Activated gamma-delta T cell treated with anti-CD3 and anti-CD28 coated beads, Interleukin-2, amount 50 U/mL, for 16 hours (primary cell): ENCODE results near the gene DROSHA.
"Not testable (repeated sequence)": the region's sequence is repeated elsewhere in the genome, so short reads cannot be mapped to it uniquely, and the experiment has no call there.

ENCODE experiments used
- DNase-seq: peaks from one replicate; pipeline ENCODE4 v3.0.0-alpha.2; 2020; ENCODE audit warnings: low read depth

DROSHA gene

DNA sequence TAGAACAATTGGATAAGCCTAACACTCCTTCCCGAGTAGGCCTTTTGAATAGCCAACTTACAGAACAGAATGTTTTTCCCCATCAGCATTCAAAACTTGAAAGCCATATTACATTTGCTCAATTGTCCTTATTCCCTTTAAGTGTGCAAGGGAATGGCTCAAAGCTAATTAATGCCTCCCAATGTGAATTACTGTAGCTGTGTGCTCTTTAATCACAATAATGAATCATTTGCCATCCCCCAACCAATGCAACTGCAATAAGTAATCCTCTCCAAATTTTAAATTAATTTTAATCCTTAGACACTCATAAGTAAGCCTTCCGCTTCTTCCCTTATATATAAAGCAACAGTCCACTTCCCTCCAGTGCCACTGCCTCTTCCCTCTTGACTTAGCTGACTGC, 115.9 kb downstream of the DROSHA start:
- no peak for DNase-seq

DNA sequence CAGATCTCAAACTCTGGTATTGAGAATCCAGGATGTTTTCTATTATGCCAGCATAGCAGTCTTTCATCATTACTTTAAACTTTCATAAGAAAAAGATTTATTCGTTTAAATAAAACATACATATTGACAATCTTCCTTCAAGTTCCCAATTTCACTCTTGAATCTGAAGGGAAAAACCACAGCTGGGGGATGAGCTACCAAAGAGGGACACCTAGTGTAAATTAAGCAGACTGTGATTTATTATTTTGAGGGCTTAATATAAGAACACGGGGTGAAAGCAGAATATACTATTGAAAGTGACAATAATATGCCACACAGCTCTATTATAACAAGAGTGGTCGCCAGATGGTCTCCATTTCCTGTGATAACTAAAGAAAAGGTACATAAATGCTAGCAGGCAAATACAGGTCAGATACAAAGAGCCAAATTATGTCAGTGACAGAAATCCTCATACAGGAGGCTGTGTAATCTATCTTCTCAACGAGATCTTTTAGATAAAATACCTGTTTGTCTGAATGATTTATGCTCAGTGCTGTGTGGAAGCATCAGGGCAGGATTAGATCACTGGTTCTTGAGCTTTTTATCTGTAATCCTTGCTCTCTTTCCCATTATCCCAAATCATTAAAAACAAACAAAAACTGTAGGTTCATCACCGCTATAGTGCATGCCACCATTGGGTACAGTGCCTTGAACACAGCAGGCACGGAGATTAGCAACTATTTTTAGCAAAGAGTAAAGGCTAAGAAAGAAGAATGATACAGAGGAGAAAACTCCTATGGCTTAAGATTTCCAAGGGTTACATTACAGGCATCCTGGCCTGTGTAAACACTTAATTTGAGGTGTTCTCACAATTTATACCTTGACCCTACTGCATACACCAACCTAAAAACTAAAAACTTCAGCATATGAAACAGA, 116.6 kb downstream of the DROSHA start:
- no peak for DNase-seq

DNA sequence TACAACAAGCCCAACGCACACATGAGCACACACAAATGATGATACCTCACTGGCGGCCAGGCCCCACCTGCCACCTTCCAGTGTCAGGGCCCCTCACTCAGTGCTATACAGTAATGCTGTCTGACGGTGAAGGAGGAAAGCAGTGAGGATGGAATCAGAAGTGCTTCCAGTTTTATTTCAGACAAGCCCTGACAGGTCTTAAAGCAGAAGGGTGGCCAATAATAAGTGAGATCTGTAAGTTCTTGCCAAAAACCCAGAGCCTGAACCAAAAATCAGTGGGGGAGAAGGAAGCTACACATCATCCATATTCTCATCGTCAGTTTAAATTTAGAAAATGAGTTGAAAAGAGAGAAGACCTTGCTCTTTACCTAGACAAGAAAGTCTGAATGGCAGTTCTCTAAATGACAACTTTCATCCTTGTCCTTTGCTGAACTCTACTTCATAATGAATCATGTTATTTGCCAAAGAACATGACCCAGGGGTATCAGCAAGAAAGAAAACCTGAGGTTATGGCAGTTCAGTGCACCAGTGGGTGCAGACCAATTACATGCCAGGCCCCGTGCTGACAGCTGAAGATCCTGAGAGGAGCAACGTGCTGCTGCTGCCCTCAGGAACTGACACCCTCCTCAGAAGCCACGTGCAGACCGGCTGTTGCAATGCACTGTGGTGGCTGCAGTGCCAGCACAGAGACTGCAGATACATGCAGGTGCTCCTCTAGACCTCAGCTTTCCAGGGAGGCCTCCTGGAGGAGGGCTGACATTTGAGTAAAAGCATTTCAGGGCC, 118.7 kb downstream of the DROSHA start:
- DNase-seq = no peak

DNA sequence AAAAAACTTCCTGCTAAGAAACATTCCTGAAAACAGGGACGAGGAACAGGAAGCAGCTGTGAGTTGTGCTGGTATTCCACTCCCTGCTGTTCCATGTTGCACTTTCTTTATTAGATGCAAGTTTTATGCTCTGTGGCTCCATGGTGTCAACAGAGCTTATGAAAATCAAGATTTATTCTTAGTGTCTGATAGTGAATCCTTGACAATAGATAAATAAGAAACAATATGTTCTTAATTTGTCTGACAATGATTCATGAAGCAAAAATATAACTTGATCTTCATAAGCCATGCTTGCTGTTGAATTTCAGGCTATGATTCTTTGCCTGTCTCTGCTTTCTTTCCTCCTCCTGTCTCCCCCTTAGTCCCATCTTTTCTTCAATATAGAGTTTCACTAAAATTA, 119.6 kb downstream of the DROSHA start:
- DNase-seq = no peak

DNA sequence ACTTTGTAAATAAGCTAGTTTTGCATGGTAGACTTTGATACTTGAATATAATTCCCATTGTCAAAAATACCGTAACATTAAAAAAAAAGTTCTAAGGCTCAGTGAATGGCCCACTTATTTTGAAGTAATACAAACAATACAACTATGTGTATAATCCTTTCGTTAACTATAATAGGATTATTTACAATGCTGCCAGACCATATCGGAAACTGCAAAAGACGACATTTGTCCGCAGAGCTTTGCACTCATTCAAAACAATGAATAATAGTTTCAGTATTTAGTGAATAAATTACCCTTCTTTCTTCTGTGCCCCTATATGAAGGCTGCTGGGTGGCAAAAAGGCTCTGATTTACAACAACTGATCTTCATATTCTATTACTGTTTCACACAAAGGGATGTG, 121.8 kb downstream of the DROSHA start:
- DNase-seq = no peak

DNA sequence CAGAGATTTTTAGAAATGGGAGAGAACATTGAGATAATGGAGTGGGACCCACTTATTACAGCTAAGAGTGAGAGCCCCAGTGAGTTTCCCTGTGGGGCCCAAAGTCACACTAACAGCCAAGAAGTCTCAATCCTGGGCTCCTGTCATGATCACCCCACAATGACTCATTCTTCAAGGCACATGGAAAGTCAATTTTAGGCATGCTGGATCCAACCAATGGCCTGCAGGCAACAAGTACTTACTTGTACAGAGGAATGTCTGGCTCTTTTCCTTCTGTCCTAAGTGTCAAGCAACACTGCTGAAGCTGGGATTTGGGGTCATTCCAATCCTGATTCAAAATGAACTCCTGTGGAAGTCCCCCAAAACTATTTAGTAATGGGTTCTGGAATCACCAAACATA, 123.1 kb downstream of the DROSHA start:
- no peak for DNase-seq

DNA sequence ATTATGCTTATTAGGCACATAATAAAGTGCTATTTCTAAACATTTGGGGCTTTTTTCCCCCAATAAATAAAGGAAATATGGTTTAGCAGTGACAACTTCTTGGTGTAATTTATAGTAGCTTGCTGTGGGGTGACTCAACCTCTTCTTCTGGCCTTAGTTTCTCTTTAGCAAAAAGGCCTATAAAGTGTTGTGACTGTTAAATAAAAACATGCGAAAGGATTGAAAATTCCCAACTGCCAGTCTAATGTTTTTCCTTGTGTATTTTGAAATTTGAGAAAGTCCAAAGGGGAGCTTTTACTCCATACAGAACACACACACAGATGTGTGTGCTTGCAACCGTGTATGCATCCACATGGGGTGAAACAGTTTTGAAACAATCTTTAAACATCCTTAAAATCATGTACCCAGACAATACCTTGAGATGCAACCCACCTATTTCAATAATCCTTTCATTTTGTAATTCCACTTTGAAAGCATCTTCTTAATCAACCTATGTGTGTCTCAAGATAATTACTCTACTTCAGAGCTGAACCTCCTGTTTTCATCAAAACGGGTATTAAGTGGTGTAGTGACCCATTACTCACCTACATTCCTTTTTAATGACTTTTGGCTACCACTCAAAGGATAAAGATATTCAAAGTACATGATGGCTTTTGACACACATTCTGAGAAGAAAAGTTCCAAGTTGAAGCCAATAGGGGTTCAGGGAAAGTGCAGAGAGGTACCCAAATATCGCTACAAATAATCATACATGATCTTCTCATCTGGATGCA, 123.8 kb downstream of the DROSHA start:
- DNase-seq = no peak

DNA sequence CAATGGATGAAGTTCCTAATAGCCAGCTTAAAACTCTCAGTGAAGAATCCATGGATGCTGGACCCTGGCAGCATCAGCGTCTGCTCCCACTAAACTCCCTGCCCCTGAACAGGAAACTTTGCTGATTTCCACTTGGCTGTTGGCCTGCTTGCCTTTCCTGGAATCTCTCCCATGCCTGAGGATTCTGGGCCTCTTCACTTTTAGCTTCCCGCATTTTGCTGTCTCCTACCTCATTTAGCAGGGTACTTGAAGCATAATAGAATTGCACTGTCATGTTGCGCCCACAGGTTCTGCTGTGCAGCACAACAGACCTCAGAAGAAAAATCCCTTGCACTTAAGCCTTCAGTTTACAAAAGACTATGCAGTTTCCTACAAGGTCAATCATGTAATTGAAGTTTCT, 127.6 kb downstream of the DROSHA start:
- DNase-seq = no peak

DNA sequence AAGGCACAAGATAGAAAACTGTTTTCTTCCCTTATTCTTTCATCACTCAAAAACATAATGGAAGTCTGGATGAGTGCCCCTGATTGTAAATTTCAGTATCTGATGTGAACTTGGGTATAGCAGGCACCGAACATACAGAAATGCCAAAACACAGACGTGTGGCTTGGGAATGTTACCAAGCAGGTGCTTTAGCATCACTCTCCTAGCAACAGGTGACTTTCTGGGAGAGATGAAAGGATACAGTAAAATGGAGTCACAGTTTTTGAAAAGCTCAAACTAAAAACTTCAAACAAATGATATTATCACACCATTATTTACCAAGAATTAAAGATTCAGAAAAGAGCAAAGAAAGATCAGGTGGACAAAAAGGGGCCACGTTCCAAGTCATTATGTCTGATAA, 130.2 kb downstream of the DROSHA start:
- no peak for DNase-seq

DNA sequence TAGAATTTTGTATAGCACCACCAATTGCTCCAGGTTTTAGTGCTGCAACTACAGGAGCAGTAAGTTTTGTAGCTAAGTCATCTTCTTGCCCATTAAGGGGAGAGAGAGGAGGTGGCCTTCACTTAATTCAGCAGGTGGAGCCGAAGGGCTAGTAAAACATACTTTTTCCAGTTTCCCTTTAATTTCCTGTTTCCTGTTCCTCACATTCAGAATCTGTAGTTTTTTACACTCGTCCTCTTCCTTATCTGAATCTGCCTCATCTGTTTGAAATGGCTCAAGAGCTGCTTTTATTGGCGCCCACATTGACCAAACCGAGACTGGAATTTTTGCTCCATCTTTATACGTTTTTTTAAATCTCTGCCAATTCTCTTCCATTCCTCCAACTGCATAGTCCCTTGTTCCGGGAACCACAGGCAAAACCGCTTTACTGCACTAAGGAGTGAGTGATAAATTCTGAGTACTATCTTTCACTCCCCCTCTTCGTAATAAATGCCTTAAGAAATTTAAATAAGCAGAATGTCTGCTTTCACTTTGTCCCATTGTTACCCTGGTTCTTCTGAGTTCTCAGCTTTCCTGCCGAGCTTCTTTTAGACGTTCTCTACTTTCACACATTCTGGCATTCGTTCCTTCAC, 133.9 kb downstream of the DROSHA start:
- DNase-seq = no peak

DNA sequence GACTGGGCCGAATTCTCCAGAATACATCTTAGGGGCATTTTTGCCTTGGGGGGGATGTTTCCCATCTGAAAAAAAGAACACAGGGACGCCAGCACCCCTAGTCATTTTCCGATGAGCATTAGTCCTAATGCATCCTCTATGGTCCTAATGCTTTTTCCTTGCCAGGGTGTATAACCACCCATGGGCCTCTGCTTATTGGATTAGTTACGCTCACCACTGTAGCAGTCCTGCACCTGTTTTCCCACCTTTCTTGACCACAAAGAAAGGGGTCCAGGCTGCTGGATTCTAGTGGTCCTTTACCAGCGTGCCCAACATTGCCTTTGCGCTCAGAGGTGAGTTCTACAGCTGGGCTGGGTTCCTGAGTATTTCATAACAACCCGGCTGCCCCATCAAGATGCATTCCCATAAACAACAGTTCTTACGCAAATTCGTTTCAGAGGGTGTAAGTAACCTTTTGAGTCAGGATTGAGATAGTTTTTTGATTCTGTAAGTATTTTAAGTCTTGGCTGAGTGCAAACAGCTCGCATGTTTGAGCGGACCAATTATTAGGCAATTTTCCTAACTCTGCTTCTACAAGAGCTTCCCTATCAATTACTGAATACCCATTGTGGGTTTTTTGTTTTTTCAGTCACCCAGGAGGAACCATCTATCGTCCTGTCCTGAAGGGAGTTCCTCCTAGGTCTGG, 135.1 kb downstream of the DROSHA start:
- DNase-seq = no peak

DNA sequence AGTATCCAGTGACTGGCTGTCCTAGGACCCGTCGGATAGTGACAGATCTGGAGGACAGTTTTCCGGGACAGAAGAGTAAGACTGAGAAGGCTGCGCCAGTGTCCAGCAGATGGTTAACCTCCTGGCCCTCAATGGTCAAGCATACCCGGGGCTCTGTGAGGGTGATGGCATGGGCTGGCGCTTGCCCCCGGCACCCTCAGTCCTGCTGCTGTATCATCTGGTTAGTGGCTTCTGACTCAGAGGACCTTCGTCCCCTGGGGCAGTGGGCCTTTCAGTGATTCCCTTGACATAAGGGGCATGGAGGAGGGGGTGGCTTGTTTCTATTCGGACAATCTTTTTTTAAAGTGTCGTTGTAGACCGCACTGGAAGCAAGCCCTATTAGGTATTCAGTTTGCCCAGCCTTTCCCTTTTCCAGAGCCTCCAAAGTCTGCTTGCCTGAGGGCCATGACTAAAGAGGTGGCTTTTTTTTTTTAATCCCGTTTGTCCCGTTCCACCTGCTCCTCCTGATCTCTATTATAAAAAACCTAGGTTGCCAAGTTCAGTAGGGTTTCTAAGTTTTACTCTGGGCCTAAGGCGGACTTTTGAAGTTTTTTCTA, 136.3 kb downstream of the DROSHA start:
- not testable (repeated sequence) for DNase-seq

DNA sequence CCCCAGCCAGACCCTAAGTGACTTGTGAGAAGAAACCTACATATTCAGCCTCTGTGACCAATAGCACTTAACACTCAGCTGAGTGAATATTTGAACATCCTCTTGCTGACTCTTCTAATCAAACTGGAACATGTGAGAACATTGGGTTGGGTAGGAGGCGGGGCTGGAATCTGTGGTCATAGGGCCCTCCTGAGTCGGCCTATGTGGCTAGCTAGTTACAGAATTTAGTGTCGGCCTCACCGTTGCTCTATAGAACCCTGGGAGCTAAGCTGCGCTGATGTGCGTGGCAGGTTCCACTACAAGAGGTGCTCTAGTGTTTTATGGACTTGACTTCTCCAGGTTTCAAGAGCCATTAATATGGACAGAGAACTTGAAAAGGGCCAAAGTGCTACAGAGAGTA, 138.8 kb downstream of the DROSHA start:
- no peak for DNase-seq

DNA sequence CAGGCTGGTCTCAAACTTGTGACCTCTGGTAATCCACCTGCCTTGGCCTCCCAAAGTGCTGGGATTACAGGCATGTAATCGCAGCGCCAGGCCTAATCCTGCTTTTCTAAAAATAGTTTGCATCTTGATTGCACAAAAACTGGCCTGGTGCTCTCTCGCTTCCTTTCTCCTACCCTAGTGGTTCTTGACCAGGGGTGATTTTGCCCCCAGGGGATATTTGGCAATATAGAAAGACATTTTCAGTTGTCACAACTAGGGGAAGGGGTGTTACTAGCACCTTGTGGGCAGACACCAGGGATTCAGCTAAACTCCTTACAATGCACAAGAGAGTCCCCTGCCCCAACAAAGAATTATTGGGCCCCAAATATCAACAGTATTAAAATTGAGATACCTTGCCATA, 139.8 kb downstream of the DROSHA start:
- no peak for DNase-seq

DNA sequence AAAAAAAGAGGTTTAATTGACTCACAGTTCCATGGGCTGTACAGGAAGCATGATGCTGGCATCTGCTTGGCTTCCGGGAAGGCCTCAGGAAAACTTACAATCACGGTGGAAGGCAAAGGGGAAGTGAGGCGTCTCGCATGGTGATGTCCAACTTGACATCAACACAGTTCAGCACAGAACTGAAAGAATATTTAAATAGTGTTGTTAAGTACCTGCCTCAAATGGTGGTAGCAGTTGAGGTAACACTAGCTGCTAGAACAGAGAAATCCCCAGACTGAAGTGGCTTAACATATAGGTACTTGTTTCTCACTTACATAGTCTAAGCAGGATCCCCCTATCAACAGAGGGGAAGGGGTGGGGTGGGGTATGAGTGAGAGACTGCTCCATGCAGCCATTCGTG, 141.6 kb downstream of the DROSHA start:
- no peak for DNase-seq

DNA sequence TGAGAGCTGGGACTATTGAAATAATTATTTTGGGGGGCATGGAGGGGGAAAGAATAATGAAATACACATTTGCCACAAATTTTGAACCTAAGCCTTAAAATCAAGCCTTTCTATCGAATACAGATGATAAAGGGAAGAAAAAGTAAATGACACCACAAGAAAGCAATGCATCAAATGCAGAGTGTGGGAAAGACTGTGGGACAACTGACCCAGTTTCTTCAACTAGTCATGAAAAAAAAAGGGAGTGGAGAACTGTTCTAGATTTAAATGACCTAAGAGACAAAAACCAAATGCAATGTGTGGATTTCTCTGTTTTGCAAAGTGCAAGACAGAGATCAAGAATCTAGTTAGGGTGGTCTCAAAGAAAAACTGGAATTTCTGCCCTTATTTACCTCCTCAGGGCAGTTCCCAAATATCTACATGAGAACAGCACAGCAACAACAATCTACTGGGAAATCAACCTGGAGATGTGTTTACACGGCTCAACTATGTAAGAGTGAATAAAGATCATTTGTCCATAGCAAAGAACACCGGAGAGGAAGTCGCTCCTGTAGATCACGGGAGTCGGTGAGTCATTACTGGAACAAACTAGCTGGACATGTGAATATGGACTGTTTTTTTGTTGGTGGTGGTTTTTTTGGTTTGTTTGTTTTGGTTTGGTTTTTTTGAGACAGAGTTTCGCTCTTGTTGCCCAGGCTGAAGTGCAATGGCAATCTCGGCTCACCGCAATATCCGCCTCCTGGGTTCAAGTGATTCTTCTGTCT, 145.9 kb downstream of the DROSHA start:
- no peak for DNase-seq

DNA sequence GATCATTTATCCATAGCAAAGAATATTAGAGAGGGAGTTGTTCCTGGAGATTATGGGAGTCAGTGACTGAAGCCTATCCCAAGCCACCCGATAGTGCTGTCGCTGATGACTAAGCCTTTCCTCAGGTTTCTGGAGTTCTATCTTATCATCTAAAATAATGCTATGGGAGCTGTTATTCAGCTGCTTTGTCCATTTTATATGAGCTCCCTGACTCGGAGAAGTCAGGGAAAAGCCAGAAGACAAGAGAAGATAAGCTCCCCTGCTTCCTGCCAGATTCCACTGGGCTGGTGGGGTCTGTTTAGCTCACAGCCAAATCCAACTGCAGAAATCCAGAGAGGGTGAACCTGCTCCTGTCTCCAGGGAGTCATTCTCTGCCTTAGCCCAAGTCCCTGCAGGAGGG, 148.2 kb downstream of the DROSHA start:
- DNase-seq = no peak

DNA sequence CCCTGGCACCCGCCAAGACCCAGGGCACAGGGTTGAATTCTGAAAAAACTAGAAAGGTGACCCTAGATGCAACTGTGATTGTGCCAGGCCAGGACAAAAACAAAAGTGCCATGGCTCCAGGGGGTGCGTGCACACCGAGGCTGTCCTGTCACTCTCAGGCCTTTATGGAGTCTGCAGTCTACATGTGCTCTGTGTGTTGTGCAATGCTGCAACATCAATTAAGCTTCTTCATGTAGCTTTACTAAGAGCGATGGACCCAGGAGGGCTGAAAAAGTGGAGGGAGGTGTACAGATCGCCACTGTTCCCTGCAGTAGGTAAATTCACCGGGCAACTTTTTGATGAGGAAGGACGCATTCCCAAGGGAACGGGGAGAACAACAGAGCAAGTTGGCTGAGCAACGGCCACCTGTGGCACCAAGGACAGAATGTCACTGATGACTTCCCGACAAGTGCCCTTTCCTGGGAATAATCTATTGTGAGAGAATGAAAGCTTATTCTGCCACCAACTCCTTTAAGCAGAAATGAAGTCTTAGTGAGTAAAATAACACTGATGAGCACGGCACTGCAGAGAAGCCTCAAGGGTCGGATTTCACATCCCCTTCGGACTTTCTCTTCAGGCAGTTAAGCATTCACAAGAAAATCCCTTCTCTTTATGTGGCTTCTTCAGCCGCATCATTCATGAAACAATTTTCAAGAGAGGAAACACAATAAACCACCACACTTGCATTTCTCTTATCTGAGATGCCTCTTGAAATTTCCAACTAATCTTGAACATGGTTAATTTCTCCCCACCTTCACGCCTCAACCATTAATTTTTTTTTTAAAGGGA, 149.6 kb downstream of the DROSHA start:
- DNase-seq = no peak

DNA sequence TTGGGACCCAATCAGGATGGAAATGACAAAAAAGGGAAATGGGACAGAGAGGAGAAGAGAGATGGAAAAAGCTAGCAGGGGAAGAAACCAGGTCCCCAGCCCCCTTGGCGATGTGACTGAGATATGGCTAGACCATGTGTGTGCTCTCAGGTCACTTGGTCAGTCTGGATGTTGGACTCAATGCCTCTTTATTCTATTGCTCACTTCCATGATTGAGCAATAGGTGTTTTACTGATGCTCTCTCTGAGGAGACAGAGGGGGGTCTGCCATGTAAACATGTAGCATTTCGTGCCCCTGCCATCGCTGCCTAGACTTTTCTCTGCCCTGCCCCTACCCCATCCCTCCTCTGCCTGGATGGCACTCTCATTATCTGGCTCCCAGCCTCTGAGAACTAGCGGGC, 150.6 kb downstream of the DROSHA start:
- DNase-seq = no peak
